ENCODE results near the gene MGAT4A.

The MGAT4A gene

GRCh38 chr2:98578231-98578630, 152.7 kb downstream of the MGAT4A start:
- Histone ChIP-seq H3K27ac (ENCODE audit: low read length) (no peak overlapping the region), H3K4me2 (ENCODE audit: low read depth, low read length) (no peak overlapping the region), H3K9me3 (replicated peaks; ENCODE audit: insufficient read depth, low read length) (no peaks in the 10 kb centered on the region), H3K79me2 (ENCODE audit: low read length) (peaks cover 22% of the 10 kb centered on the region), H3K4me3 (ENCODE audit: low read length) (no peak overlapping the region), H3K9me2 (replicated peaks; ENCODE audit: insufficient read depth, low read length) (no peaks in the 10 kb centered on the region), H3K27me3 (replicated peaks; ENCODE audit: insufficient read depth, low read length) (no peaks in the 10 kb centered on the region), H3F3A (ENCODE audit: insufficient read depth, low read length) (no peaks in the 10 kb centered on the region; the same call in 1 of the 2 replicates), H3K4me1 (ENCODE audit: low read length) (no peaks in the 10 kb centered on the region), H3K36me3 (replicated peaks; ENCODE audit: insufficient read depth, low read length) (peaks cover 22% of the 10 kb centered on the region), H3K9ac (ENCODE audit: low read length) (no peak overlapping the region), H4K20me1 (ENCODE audit: insufficient read depth, low read length) (no peaks in the 10 kb centered on the region), H2AFZ (ENCODE audit: low read length) (no peak overlapping the region)
- DNase-seq = no peak
- no peak for TF ChIP-seq EZH2phosphoT487 (IDR thresholded peaks at IDR 0.05; ENCODE audit: low read length)
- TF ChIP-seq EZH2 (optimal IDR thresholded peaks at IDR 0.05; ENCODE audit: low read depth, low read length) = no peak
- TF ChIP-seq CTCF (IDR thresholded peaks at IDR 0.05; ENCODE audit: low read length) = no peak

GRCh38 chr2:98577313-98577712, 153.6 kb downstream of the MGAT4A start:
- Histone ChIP-seq H3K9me2 (replicated peaks; ENCODE audit: insufficient read depth, low read length) (no peaks in the 10 kb centered on the region), H3K4me3 (ENCODE audit: low read length) (no peak overlapping the region), H2AFZ (ENCODE audit: low read length) (no peak overlapping the region), H3K36me3 (replicated peaks; ENCODE audit: insufficient read depth, low read length) (peaks cover 25% of the 10 kb centered on the region), H3F3A (ENCODE audit: insufficient read depth, low read length) (no peaks in the 10 kb centered on the region; the same call in 1 of the 2 replicates), H3K27ac (ENCODE audit: low read length) (no peak overlapping the region), H3K4me2 (ENCODE audit: low read depth, low read length) (no peak overlapping the region), H3K9me3 (replicated peaks; ENCODE audit: insufficient read depth, low read length) (no peaks in the 10 kb centered on the region), H4K20me1 (ENCODE audit: insufficient read depth, low read length) (no peaks in the 10 kb centered on the region), H3K4me1 (ENCODE audit: low read length) (no peaks in the 10 kb centered on the region), H3K79me2 (ENCODE audit: low read length) (peaks cover 22% of the 10 kb centered on the region), H3K9ac (ENCODE audit: low read length) (no peak overlapping the region), H3K27me3 (replicated peaks; ENCODE audit: insufficient read depth, low read length) (no peaks in the 10 kb centered on the region)
- no peak for DNase-seq
- no peak for TF ChIP-seq EZH2 (optimal IDR thresholded peaks at IDR 0.05; ENCODE audit: low read depth, low read length)
- peak; percentile 8; the same call in 1 of the 2 replicates for TF ChIP-seq CTCF (IDR thresholded peaks at IDR 0.05; ENCODE audit: low read length)

- Histone ChIP-seq H3K27ac (ENCODE audit: low read length) (no peak overlapping the region), H3K9me2 (replicated peaks; ENCODE audit: insufficient read depth, low read length) (no peaks in the 10 kb centered on the region), H3K4me1 (ENCODE audit: low read length) (no peaks in the 10 kb centered on the region), H3K9ac (ENCODE audit: low read length) (no peak overlapping the region), H3K36me3 (replicated peaks; ENCODE audit: insufficient read depth, low read length) (peaks cover 28% of the 10 kb centered on the region), H3K9me3 (replicated peaks; ENCODE audit: insufficient read depth, low read length) (no peaks in the 10 kb centered on the region), H3K27me3 (replicated peaks; ENCODE audit: insufficient read depth, low read length) (no peaks in the 10 kb centered on the region), H3K79me2 (ENCODE audit: low read length) (peaks cover 25% of the 10 kb centered on the region), H3K4me2 (ENCODE audit: low read depth, low read length) (no peak overlapping the region), H3K4me3 (ENCODE audit: low read length) (no peak overlapping the region), H4K20me1 (ENCODE audit: insufficient read depth, low read length) (no peaks in the 10 kb centered on the region), H2AFZ (ENCODE audit: low read length) (no peak overlapping the region), H3F3A (ENCODE audit: insufficient read depth, low read length) (no peaks in the 10 kb centered on the region; the same call in 1 of the 2 replicates)
- no peak for DNase-seq
- TF ChIP-seq CTCF (IDR thresholded peaks at IDR 0.05; ENCODE audit: low read length) (no peak), EZH2phosphoT487 (IDR thresholded peaks at IDR 0.05; ENCODE audit: low read length) (no peak), EZH2 (optimal IDR thresholded peaks at IDR 0.05; ENCODE audit: low read depth, low read length) (no peak)
These were observed 154.1 kb downstream of the MGAT4A start for GRCh38 chr2:98576666-98577312.

All from MM.1S (cell line).